ENCODE measurements around the gene SLC24A1. TPM values are rescaled to one million over a fixed set of nuclear protein-coding genes. Genes with fewer than 3 reads are reported as not detected.

SLC24A1 gene
- total RNA-seq = 3.5 and 4.1 TPM in 2 replicates

GRCh38 chr15:65621638-65622037 lies at the start of gene SLC24A1:
Gene SLC24A1, plus strand, starts transcription at chr15:65621938. Its CDS starts 2,143 bp downstream, at chr15:65624081.

DNA sequence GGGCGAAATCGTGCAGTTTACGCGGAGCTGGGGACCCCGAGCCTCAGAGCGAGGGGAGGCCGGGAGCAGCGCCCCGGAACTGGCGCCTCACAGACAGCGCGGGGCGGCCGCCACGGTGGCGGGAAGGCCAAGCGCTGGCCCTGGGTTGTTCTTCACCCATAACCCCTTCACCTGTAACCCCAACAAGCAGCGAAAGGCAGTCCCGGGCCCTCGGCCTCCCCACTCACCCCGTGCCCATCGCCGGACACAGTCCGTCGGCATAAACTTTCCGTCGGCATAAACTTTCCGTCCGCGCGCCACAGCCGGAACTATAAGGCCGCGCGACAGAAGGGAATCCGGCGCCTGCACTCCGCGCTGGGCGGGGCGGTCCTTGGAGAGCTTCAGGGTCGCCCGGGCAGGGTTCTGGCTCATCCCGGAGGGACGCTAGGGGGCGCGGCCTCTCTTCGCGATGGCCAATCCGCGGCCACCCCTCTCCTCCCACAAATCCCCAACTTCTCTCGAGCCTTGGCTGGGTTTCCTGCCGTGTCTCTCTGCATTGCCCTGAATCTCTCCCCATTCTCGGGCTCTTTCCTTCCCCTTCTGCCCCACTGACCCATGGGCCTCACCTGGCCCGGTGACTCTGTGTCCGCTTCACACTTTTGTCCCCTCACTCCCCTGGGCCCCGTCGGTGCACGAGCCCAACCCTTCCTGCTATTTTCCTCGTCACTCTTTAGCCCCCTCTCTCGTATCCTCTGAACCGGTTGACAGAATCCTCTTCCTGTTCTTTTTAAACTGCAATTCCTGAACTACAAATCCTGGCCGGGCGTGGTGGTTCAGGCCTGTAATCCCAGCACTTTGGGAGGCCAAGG lies 10.6 kb upstream of the SLC24A1 start, which contains the start of gene INTS14:
TSS of gene INTS14 (minus strand) at position 261 of the 848 bp plus-strand sequence. CDS start 3,751 bp downstream, outside the sequence.

Other genes with a start within 250 kb of the SLC24A1 start
- gene IGDCC3, start 243.9 kb upstream of the SLC24A1 start, total RNA-seq = not detected in 2 replicates
- 0.63 and 5.8 TPM in 2 replicates for gene IGDCC4, start 199.0 kb upstream of the SLC24A1 start, total RNA-seq
- gene DPP8, start 104.2 kb upstream of the SLC24A1 start, total RNA-seq = 33.7 and 35.8 TPM in 2 replicates
- 80.5 and 97.9 TPM in 2 replicates for gene HACD3, start 91.5 kb upstream of the SLC24A1 start, total RNA-seq
- 22.7 and 22.8 TPM in 2 replicates for gene INTS14, start 10.8 kb upstream of the SLC24A1 start, total RNA-seq
- 10.7 and 17.7 TPM in 2 replicates for gene DENND4A, start 170.4 kb downstream of the SLC24A1 start, total RNA-seq
- gene RAB11A, start 247.6 kb downstream of the SLC24A1 start, total RNA-seq = 70.1 and 202 TPM in 2 replicates

Data from bronchial smooth muscle cell (primary cell).